H9 (cell line): ENCODE results near the gene CDYL2. TPM values are rescaled to one million over a fixed set of nuclear protein-coding genes. Genes with fewer than 3 reads are reported as not detected.

Experiments used
- DNase-seq: peaks from one replicate; pipeline ENCODE4 v3.0.0-alpha.2; 2017
- H2AFZ ChIP-seq: one replicate; pipeline ENCODE4 v1.6.1; 2013; ENCODE audit warnings: mild to moderate bottlenecking, low read length, control low read depth, moderate library complexity
- H2AK5ac ChIP-seq: 2 replicates; pipeline ENCODE4 v1.6.1; 2013; ENCODE audit warnings: low read length, control low read depth, mixed read lengths; ENCODE audit not compliant: insufficient read length
- H2BK120ac ChIP-seq: one replicate; pipeline ENCODE4 v1.6.1; 2013; ENCODE audit warnings: low read depth, mild to moderate bottlenecking, low read length, control low read depth, inconsistent platforms; ENCODE audit not compliant: poor library complexity, severe bottlenecking
- H2BK12ac ChIP-seq: 2 replicates; pipeline ENCODE4 v1.6.1; 2013; ENCODE audit warnings: low read length, control low read depth, mixed read lengths, low read depth; ENCODE audit not compliant: insufficient read length
- H2BK15ac ChIP-seq: 2 replicates; pipeline ENCODE4 v1.6.1; 2013; ENCODE audit warnings: low read depth, low read length, control low read depth
- H2BK20ac ChIP-seq: one replicate; pipeline ENCODE4 v1.6.1; 2013; ENCODE audit warnings: low read depth, mild to moderate bottlenecking, low read length, control low read depth, inconsistent platforms; ENCODE audit not compliant: poor library complexity, severe bottlenecking
- H2BK5ac ChIP-seq: 2 replicates; pipeline ENCODE4 v1.6.1; 2013; ENCODE audit warnings: low read length, control low read depth, mixed read lengths; ENCODE audit not compliant: insufficient read length
- H3K14ac ChIP-seq: 2 replicates; pipeline ENCODE4 v1.6.1; 2013; ENCODE audit warnings: low read length, control low read depth; ENCODE audit not compliant: insufficient read depth
- H3K18ac ChIP-seq: 2 replicates; pipeline ENCODE4 v1.6.1; 2013; ENCODE audit warnings: low read depth, mild to moderate bottlenecking, mixed read lengths, low read length, control low read depth; ENCODE audit not compliant: insufficient read length
- H3K23ac ChIP-seq: 2 replicates; pipeline ENCODE4 v1.6.1; 2013; ENCODE audit warnings: low read length, control low read depth, mixed read lengths, low read depth; ENCODE audit not compliant: insufficient read length
- H3K23me2 ChIP-seq: 2 replicates; pipeline ENCODE4 v1.6.1; 2013; ENCODE audit warnings: low read depth, mild to moderate bottlenecking, mixed read lengths, low read length, control low read depth; ENCODE audit not compliant: insufficient read length, poor library complexity, severe bottlenecking
- H3K27ac ChIP-seq: 2 replicates; pipeline ENCODE4 v1.5.1; 2013; ENCODE audit warnings: low read length, control low read depth, mixed read lengths, low read depth; ENCODE audit not compliant: insufficient read length
- H3K27me3 ChIP-seq: 2 replicates; pipeline ENCODE4 v1.6.1; 2013; ENCODE audit warnings: low read length, control low read depth, inconsistent platforms; ENCODE audit not compliant: insufficient read depth
- H3K4ac ChIP-seq: 2 replicates; pipeline ENCODE4 v1.6.1; 2013; ENCODE audit warnings: low read depth, mild to moderate bottlenecking, control low read depth, inconsistent platforms, low read length, moderate library complexity
- H3K4me1 ChIP-seq: 2 replicates; pipeline ENCODE4 v1.6.1; 2013; ENCODE audit warnings: low read length, control low read depth, inconsistent platforms; ENCODE audit not compliant: insufficient read depth
- H3K4me2 ChIP-seq: 2 replicates; pipeline ENCODE4 v1.6.1; 2013; ENCODE audit warnings: low read length, control low read depth, mixed read lengths; ENCODE audit not compliant: insufficient read length, insufficient read depth
- H3K56ac ChIP-seq: 2 replicates; pipeline ENCODE4 v1.6.1; 2013; ENCODE audit warnings: low read depth, mild to moderate bottlenecking, mixed read lengths, low read length, control low read depth; ENCODE audit not compliant: insufficient read length
- H3K79me1 ChIP-seq: 2 replicates; pipeline ENCODE4 v1.6.1; 2013; ENCODE audit warnings: low read depth, mild to moderate bottlenecking, moderate library complexity, low read length, control low read depth, inconsistent platforms; ENCODE audit not compliant: insufficient read depth, poor library complexity, severe bottlenecking
- H3K79me2 ChIP-seq: 2 replicates; pipeline ENCODE4 v1.6.1; 2013; ENCODE audit warnings: low read length, control low read depth, inconsistent platforms; ENCODE audit not compliant: insufficient read depth
- H3K9ac ChIP-seq: 2 replicates; pipeline ENCODE4 v1.6.1; 2013; ENCODE audit warnings: low read length, control low read depth, mixed read lengths; ENCODE audit not compliant: insufficient read length; ENCODE audit errors: extremely low read depth
- H3K9me3 ChIP-seq: one replicate; pipeline ENCODE4 v1.6.1; 2013; ENCODE audit warnings: low read depth, low read length, inconsistent platforms; ENCODE audit not compliant: control insufficient read depth
- H3T11ph ChIP-seq: one replicate; pipeline ENCODE4 v1.6.1; 2013; ENCODE audit warnings: mild to moderate bottlenecking, low read length, control low read depth, inconsistent platforms
- H4K20me1 ChIP-seq: one replicate; pipeline ENCODE4 v1.6.1; 2013; ENCODE audit not compliant: control insufficient read depth, insufficient read length, insufficient read depth
- H4K5ac ChIP-seq: 2 replicates; pipeline ENCODE4 v1.6.1; 2013; ENCODE audit warnings: low read depth, mild to moderate bottlenecking, mixed read lengths, low read length, control low read depth; ENCODE audit not compliant: insufficient read length
- H4K8ac ChIP-seq: replicated peaks from 2 replicates; pipeline ENCODE4 v1.6.1; 2013; ENCODE audit warnings: low read length, control low read depth, mixed read lengths, low read depth; ENCODE audit not compliant: insufficient read length
- H4K91ac ChIP-seq: 2 replicates; pipeline ENCODE4 v1.6.1; 2013; ENCODE audit warnings: low read depth, mild to moderate bottlenecking, moderate library complexity, mixed read lengths, low read length, control low read depth; ENCODE audit not compliant: insufficient read length
- H3K27ac Mint-ChIP-seq, 3 experiments: 2 replicates in 2 of 3; 3 replicates in 1 of 3; pipeline ENCODE4 v1.8.0; 2020 to 2021; ENCODE audit warnings: mixed read lengths in 3 of 3, mild to moderate bottlenecking in 1 of 3, moderate library complexity in 1 of 3
- H3K27me3 Mint-ChIP-seq: 2 replicates; pipeline ENCODE4 v1.8.0; 2021; ENCODE audit warnings: low read depth, mild to moderate bottlenecking, moderate library complexity, mixed read lengths
- H3K36me3 Mint-ChIP-seq, 3 experiments: 2 replicates in 2 of 3; 3 replicates in 1 of 3; pipeline ENCODE4 v1.8.0; 2020 to 2021; ENCODE audit warnings: low read depth in 3 of 3, mixed read lengths in 3 of 3; ENCODE audit not compliant: insufficient read depth in 1 of 3
- H3K4me1 Mint-ChIP-seq, 2 experiments: 2 replicates each; pipeline ENCODE4 v1.8.0; 2020; ENCODE audit warnings: mixed read lengths in 2 of 2
- H3K4me3 Mint-ChIP-seq, 2 experiments: 2 replicates in 1 of 2; 3 replicates in 1 of 2; pipeline ENCODE4 v1.8.0; 2020 to 2021; ENCODE audit warnings: mild to moderate bottlenecking in 2 of 2, mixed read lengths in 2 of 2, moderate library complexity in 1 of 2
- H3K9me3 Mint-ChIP-seq, 2 experiments: 2 replicates in 1 of 2; 3 replicates in 1 of 2; pipeline ENCODE4 v1.8.0; 2020; ENCODE audit warnings: mild to moderate bottlenecking in 2 of 2, mixed read lengths in 2 of 2, moderate library complexity in 1 of 2
- WGBS: extraction: QIAGEN DNeasy Blood & Tissue Kit; methylation state at CpG from one replicate; pipeline ENCODE4 v1.1.7; 2013; ENCODE audit warnings: missing lambda C conversion rate, low lambda C conversion rate, mixed read lengths; ENCODE audit not compliant: insufficient read length; ENCODE audit errors: extremely low coverage; 5-methylcytosine and 5-hydroxymethylcytosine counted together
- total RNA-seq: library from RNA; stranded (reverse); gene quantifications from 2 replicates; pipeline ENCODE4 v1.2.1, GENCODE V29; 2021
- TF ChIP-seq, protein P1 (sequence below): fragments of 200-600 bp; sonication (generic); conservative IDR thresholded peaks from 3 replicates; pipeline ENCODE4 v1.8.0; 2021; ENCODE audit warnings: antibody characterized with exemption, mild to moderate bottlenecking

CDYL2 gene
- total RNA-seq, 1 experiment from 2014 or later = 4.2 TPM

DNA sequence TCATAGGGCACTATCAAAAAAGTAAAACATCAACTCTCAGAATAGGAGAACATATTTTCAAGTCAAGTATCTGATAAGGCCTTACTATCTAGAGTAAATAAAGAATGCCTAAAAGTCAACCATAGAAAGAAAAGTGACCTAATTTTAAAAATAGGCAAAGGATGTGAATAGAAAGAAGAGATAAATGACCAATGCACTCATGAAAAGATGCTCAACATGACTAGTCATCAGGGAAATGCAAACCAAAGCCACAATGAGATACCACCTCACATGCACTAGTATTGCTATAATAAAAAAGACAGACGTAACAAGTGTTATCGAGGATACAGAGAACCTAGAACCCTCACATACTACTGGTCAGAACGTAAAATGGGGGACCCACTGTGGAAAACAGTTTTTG lies 172.8 kb downstream of the CDYL2 start:
- H4K91ac ChIP-seq = no peak overlapping the region
- Mint-ChIP-seq H3K27ac (no peak overlapping the region), H3K4me3 (no peak overlapping the region), H3K27me3 (no peaks in the 10 kb centered on the region), H3K4me1 (no peaks in the 10 kb centered on the region), H3K36me3 (peaks cover 0 to 3% (median 0%) of the 10 kb centered on the region in 3 experiments; a peak in 1 of 7 replicates), H3K9me3 (peaks cover 17 to 34% of the 10 kb centered on the region in 2 experiments)
- no peaks in the 10 kb centered on the region for H3K23me2 ChIP-seq
- no peak overlapping the region for H3K23ac ChIP-seq
- H3K79me2 ChIP-seq = no peaks in the 10 kb centered on the region
- no peak overlapping the region for H3T11ph ChIP-seq
- H3K27ac ChIP-seq = no peak overlapping the region
- no peak overlapping the region for H3K4ac ChIP-seq
- no peak overlapping the region for H2AFZ ChIP-seq
- TF ChIP-seq, protein P1, sequence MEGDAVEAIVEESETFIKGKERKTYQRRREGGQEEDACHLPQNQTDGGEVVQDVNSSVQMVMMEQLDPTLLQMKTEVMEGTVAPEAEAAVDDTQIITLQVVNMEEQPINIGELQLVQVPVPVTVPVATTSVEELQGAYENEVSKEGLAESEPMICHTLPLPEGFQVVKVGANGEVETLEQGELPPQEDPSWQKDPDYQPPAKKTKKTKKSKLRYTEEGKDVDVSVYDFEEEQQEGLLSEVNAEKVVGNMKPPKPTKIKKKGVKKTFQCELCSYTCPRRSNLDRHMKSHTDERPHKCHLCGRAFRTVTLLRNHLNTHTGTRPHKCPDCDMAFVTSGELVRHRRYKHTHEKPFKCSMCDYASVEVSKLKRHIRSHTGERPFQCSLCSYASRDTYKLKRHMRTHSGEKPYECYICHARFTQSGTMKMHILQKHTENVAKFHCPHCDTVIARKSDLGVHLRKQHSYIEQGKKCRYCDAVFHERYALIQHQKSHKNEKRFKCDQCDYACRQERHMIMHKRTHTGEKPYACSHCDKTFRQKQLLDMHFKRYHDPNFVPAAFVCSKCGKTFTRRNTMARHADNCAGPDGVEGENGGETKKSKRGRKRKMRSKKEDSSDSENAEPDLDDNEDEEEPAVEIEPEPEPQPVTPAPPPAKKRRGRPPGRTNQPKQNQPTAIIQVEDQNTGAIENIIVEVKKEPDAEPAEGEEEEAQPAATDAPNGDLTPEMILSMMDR = no peak
- H3K27me3 ChIP-seq = no peaks in the 10 kb centered on the region
- H3K4me1 ChIP-seq = no peaks in the 10 kb centered on the region
- no peak overlapping the region for H3K14ac ChIP-seq
- H3K9ac ChIP-seq = no peak overlapping the region
- no peak overlapping the region for H2AK5ac ChIP-seq
- H3K56ac ChIP-seq = no peak overlapping the region
- H3K18ac ChIP-seq = no peak overlapping the region
- no peaks in the 10 kb centered on the region for H3K9me3 ChIP-seq
- H4K20me1 ChIP-seq = no peaks in the 10 kb centered on the region
- no peak overlapping the region for H2BK20ac ChIP-seq
- no peak overlapping the region for H2BK120ac ChIP-seq
- H4K5ac ChIP-seq = no peak overlapping the region
- no peak overlapping the region for H4K8ac ChIP-seq
- H2BK5ac ChIP-seq = no peak overlapping the region
- WGBS = no CpG with 5 or more reads among the region's 3 CpGs
- H2BK12ac ChIP-seq = no peak overlapping the region
- no peaks in the 10 kb centered on the region for H3K79me1 ChIP-seq
- no peak for DNase-seq
- no peak overlapping the region for H3K4me2 ChIP-seq
- no peak overlapping the region for H2BK15ac ChIP-seq
